Hematopoietic multipotent progenitor cell treated with erythropoietin and hydrocortisone succinate and interleukin-3 and kit ligand, for 8 days (in vitro differentiated cells): ENCODE results near the gene SERINC1.

Source experiments
- DNase-seq: peaks from one replicate; pipeline ENCODE4 v3.0.0-alpha.2; 2015

The SERINC1 gene

GRCh38 chr6:122431780-122432179 lies 39.8 kb downstream of the SERINC1 start:
- DNase-seq = peak; percentile 16

DNA sequence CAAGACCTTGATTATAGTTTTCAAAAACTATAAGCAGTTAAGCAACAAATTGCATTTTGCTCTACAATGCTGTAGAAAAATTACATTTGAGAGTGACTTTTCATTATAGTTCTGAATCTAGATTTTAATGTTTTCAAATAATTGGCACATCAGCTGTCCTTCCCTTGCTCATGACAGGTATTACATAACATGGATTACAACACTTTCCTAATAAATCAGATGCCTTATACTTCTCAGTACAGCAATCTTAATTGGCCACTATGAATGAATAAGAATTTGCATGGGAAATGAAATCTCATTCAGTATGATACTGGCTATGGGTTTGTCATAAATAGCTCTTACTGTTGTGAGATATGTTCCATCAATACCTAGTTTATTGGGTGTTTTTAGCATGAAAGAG lies 42.3 kb downstream of the SERINC1 start:
- DNase-seq = no peak

GRCh38 chr6:122428781-122429180 lies 42.8 kb downstream of the SERINC1 start:
- no peak for DNase-seq

- DNase-seq = no peak
Measured at GRCh38 chr6:122426597-122426996, 45.0 kb downstream of the SERINC1 start.

DNA sequence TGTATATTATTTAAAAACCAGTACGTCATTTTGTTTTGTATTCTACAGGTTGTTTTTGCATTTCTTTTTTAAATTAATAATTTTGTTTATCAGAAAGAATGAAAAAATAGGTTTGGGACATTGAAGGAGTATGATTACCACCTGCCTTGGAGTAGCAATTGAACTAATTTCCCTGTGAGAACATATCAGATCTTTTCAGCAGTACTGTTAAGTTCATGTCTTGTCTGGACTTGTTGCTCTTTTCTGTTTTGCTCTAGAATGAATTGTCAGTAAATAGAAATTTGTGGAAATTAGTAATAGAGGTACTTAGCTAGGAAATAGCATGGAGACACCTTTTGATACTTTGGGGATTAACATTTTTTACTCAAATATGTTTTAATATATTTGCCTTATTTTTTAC lies 47.9 kb downstream of the SERINC1 start:
- no peak for DNase-seq

- DNase-seq = no peak
Measured at GRCh38 chr6:122422614-122423267, 48.9 kb downstream of the SERINC1 start.

- no peak for DNase-seq
Measured at GRCh38 chr6:122422003-122422402, 49.6 kb downstream of the SERINC1 start.

DNA sequence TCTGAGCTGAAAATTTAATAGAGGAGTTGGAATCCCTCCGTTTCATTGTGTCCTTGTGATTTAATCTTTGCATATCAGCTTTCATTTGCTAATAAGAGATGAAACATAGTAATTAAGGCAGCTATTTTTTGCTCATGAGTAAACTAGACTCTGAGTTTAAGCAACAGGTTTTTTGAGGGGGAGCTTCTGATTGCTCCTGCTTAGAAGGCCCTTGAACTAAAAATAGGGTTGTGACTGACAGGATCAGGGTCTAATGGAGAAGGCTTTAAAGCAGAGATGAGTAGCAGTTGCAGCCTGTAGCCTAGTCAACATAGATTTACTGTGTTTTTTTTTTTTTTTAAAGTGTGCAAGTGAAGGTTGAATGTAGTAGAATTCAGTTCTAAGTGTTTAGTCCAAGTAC lies 54.8 kb downstream of the SERINC1 start:
- no peak for DNase-seq

DNA sequence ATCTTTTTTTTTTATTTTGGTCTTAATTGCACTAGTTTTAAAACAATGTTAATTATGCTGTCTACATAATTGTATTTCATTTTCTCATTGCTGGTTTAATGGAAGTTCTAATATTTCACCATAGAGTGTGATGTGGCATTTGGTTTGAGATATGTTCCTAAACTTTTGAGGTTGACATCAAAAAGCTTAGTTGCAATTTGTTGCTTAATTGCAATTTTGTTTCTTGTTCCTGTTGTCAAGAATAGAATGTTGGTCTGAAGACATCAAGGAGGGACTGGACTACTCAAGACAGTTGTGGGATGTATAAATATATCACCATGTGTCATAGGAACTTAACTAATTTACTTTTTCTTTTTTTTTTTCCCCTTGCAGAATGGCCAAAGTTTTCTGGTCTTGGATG lies 59.6 kb downstream of the SERINC1 start:
- no peak for DNase-seq

DNA sequence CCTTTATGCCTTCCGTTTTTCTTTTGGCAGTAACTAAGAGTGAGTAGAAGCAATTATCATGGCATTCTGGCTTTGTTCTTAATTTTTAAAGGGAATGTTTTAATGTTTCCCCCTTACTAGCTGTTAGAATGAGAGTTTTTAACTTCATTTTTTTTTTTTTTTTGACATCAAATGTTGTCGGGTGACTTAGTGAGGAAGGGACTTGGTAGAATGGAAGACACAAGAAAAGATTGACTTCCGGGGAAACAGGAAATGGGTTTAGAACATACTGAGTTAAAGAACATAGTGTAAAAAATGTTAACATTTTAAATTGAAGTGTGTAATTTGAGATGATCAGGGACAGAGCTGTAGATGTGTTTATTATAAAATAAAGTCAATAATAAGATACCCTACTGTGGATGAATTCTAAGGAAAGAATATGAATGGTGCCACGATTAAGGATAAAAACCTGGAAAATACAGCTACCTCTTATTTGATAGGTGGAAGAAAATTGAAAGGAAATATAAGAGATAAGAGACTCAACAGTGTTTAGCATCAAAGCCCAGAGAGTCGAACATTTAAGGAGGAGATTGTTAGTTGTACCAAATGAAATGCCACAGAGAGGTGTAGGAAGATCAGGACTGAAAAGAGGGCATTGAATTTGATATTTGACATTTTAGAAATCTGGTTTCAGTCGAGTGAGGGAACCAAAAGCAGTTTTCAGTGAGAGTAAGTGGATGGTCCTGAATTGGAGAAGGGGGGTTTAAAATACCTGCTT lies 62.7 kb downstream of the SERINC1 start:
- no peak for DNase-seq

DNA sequence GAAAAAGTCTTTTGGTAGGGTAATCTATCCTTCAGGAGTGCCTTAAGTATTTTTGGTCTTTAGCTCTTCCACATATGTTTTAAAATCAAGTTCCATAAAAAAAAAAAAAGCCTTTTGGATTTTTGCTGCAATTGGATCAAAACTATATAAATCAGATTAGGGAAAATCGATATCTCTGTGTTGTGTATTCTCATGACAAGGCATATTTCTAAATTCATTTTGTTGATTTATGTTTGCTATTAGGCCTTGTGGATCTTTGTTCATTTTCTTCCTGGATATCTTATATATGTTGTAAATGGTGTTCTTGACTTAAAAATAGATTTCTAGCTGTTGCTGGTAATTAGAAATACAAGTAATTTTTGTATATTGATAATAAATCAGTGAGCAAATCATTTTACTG lies 63.4 kb downstream of the SERINC1 start:
- no peak for DNase-seq

GRCh38 chr6:122407712-122408111 lies 63.9 kb downstream of the SERINC1 start:
- no peak for DNase-seq

GRCh38 chr6:122406187-122406586 lies 65.4 kb downstream of the SERINC1 start:
- no peak for DNase-seq

DNA sequence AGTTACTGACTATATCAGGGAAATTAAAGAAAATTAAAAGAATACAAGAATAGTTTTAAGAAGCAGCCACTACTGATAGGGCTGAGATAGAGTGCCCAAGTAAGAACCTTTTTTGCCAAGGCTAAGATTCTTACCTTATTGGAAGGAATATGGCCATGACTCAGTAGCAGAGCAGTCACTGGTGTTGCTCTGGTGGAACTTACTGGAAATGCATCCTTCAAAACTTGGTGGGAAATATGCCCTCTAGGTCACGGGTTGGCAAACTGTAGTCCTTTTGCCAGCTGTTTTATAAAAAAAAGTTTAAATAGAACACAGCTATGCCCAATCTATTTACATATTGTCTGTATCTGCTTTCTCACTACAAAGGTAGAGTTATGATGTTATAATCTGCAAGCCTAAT lies 66.2 kb downstream of the SERINC1 start:
- DNase-seq = peak; percentile 25

- DNase-seq = peak; percentile 62
Measured at GRCh38 chr6:122404444-122404843, 67.2 kb downstream of the SERINC1 start.

DNA sequence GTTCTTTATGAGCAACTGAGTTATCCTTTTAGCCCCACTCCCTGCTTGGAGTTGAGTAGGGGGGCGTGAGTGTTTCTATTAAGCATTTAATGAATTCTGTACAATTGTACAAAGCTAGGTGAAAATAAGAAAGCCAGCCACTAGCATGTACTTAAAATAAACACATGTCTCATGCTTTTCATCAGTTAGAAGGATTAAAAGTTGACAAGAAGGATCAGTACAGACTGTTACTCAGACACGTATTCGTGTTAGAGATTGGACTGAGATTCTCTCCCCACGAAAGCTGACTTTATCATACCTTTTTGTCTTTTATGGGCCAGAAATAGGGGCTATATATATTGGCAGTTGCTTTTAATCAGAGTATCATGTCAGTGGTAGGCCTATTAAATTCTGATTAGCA lies 70.5 kb downstream of the SERINC1 start:
- DNase-seq = no peak

GRCh38 chr6:122400462-122401089 lies 71.0 kb downstream of the SERINC1 start:
- peak; percentile 33 for DNase-seq

GRCh38 chr6:122400121-122400450 lies 71.5 kb downstream of the SERINC1 start:
- DNase-seq = peak; percentile 32

DNA sequence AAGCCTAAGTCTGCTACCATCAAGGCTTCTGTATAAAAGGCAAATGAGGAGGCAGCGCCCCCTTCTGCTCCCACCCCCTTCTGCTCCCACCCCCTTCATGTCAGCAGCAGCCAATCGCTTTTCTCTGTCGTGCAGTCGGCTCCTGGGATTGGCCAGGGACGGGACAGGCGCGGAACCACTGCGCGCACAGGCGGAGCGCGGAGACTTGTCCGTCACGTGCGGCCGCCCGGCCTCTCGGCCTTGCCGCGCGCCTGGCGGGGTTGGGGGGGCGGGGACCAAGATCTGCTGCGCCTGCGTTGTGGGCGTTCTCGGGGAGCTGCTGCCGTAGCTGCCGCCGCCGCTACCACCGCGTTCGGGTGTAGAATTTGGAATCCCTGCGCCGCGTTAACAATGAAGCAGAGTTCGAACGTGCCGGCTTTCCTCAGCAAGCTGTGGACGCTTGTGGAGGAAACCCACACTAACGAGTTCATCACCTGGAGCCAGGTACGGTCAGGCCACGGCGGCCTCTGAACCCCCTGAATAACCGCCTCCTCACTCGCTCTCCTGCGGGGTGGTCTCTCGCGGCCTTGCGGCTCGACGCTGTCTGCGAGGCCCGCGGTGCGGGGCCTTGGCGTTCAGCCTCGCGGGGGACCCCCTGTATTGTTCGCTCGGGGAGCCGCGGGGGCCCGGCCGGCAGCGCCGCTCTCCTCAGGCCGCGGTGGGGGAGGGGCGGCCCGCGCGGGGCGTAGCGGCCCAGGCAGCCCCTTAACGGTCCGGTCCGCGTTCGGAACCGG lies 72.1 kb downstream of the SERINC1 start, which contains the start of gene HSF2:
Gene HSF2, plus strand, starts transcription at position 305 of the 773 bp plus-strand sequence. Its CDS starts 86 bp downstream, at position 391.
- DNase-seq = peak; percentile 97

DNA sequence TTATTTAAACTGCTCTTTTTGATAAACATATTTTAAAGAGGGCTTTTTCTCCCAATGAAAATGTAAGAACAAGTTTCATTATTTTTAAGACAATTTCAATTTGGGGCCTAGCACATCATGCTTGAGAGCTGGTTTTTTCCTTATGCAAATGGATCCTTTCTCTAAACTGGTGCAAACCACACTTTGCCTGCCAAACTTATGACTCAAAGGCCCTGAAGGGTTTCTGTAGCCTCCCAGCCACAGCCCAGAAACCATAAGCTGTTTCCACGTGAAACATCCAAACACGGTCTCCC lies 72.6 kb downstream of the SERINC1 start:
- DNase-seq = no peak

DNA sequence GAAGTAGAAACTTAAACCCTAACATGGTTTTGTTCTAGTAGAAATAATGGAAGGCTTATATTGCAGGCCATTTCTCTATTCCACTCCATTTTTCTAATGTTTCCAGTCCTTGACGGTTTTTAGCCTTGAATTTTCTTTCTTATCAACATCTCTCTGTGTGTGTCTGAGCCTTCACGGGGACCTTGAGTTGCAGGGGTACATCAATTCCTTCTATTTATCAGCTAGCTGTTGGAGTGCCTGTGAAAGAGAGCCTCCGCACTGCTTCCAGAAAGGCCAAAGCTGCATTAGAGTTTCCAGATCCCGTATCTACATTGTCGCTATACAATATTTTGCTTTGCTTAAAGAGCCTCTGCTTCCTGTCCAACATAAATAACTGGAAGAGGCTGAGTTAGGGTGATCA lies 77.6 kb downstream of the SERINC1 start:
- DNase-seq = no peak

- DNase-seq = no peak
Measured at GRCh38 chr6:122393351-122393896, 78.2 kb downstream of the SERINC1 start.
